Placental pericyte (primary cell): ENCODE results near the gene TMEM185A. TPM values are rescaled to one million over a fixed set of nuclear protein-coding genes. Genes with fewer than 3 reads are reported as not detected.

Experiments
- total RNA-seq: library from RNA; depleted of rRNA; stranded (reverse); fragments of >200 nt; gene quantifications from 2 replicates; pipeline ENCODE4 v1.2.3, GENCODE V29; 2012

TMEM185A gene
- total RNA-seq: 14.6 and 16.2 TPM in 2 replicates

GRCh38 chrX:149631234-149632165 is at the start of gene TMEM185A:
Gene TMEM185A (minus strand): TSS chrX:149631792. CDS start chrX:149631580, 212 bp downstream.

GRCh38 chrX:149595214-149595613 is 36.4 kb downstream of the TMEM185A start, which contains the start of gene HSFX2:
Gene HSFX2 (minus strand): TSS chrX:149595314. CDS start chrX:149594700, 614 bp downstream.

GRCh38 chrX:149587359-149587758 is 44.2 kb downstream of the TMEM185A start, which contains the start of gene MAGEA9B:
Gene MAGEA9B (minus strand): TSS chrX:149587459. CDS start chrX:149583179, 4,280 bp downstream.

GRCh38 chrX:149549701-149550100 is 81.9 kb downstream of the TMEM185A start, which contains the start of gene HSFX3:
Gene HSFX3 (minus strand): TSS chrX:149549924. CDS start chrX:149549852, 72 bp downstream.

Other genes with a start within 250 kb of the TMEM185A start
- gene IDS, start 126.5 kb downstream of the TMEM185A start, total RNA-seq: 40.3 and 85.2 TPM in 2 replicates
- gene EOLA1, start 90.8 kb downstream of the TMEM185A start, total RNA-seq: 13.6 and 13.8 TPM in 2 replicates
- not detected in 2 replicates for gene HSFX3, start 81.9 kb downstream of the TMEM185A start, total RNA-seq
- not detected in 2 replicates for gene MAGEA9B, start 44.3 kb downstream of the TMEM185A start, total RNA-seq
- gene HSFX2, start 36.5 kb downstream of the TMEM185A start, total RNA-seq: 0.14 TPM in 1 of 2 replicates, not detected in the other
- not detected in 2 replicates for gene MAGEA11, start 80.3 kb upstream of the TMEM185A start, total RNA-seq
- gene HSFX1, start 142.3 kb upstream of the TMEM185A start, total RNA-seq: 0.29 and 0.88 TPM in 2 replicates
- not detected in 2 replicates for gene MAGEA9, start 150.1 kb upstream of the TMEM185A start, total RNA-seq
- not detected in 2 replicates for gene MAGEA8, start 249.4 kb upstream of the TMEM185A start, total RNA-seq